Endothelial cell of umbilical vein (primary cell): Measurements from ENCODE around the gene UBA52. TPM values are rescaled to one million over a fixed set of nuclear protein-coding genes. Genes with fewer than 3 reads are reported as not detected.

ENCODE experiments used
- BruUV-seq: library from RNA; stranded (reverse); fragments of 400-500 nt; replicated peaks from 2 replicates; lab custom pipeline; 2021; lab: Mats Ljungman, UMichigan
- CTCF ChIA-PET: fragments of 300-600, 350-600 bp; sonication (Branson Sonifier 250); formaldehyde crosslinking; loops from one replicate; lab custom pipeline; 2021; ENCODE audit warnings: antibody characterized with exemption, inconsistent platforms; lab: Charles Lee
- POLR2A ChIA-PET: fragments of 300-600, 350-600 bp; sonication (Branson Sonifier 250); formaldehyde crosslinking; loops from one replicate; lab custom pipeline; 2021; ENCODE audit warnings: antibody characterized with exemption, inconsistent platforms; lab: Charles Lee
- DNase-seq: peaks from one replicate; pipeline ENCODE4 v3.0.0-alpha.2; 2011; ENCODE audit warnings: low read depth, low spot score
- FAIRE-seq: peaks from 2 replicates; lab custom pipeline; 2011; peaks lifted over from hg19 to GRCh38; lab: Jason Lieb, UNC
- H2AFZ ChIP-seq: 2 replicates; pipeline ENCODE4 v1.6.0; 2012; ENCODE audit warnings: low read depth, low read length, control low read depth, inconsistent platforms
- H3K27ac ChIP-seq: 2 replicates; pipeline ENCODE4 v1.5.1; 2011; ENCODE audit warnings: low read depth, mild to moderate bottlenecking, control low read depth, low read length, moderate library complexity; ENCODE audit not compliant: insufficient read depth
- H3K27me3 ChIP-seq, 2 experiments: 2 replicates each; pipeline versions ENCODE4 v1.6.0 to v1.6.1; 2011; ENCODE audit warnings: low read length in 2 of 2, mixed read lengths in 1 of 2; ENCODE audit not compliant: control insufficient read depth in 2 of 2, insufficient read depth in 2 of 2
- H3K36me3 ChIP-seq, 2 experiments: 2 replicates in 1 of 2; 3 replicates in 1 of 2; pipeline ENCODE4 v1.5.1; 2011; ENCODE audit warnings: low read length in 2 of 2, mild to moderate bottlenecking in 1 of 2, moderate library complexity in 1 of 2; ENCODE audit not compliant: control insufficient read depth in 2 of 2, insufficient read depth in 2 of 2; ENCODE audit errors: extremely low read depth in 1 of 2
- H3K4me1 ChIP-seq: 3 replicates; pipeline ENCODE4 v1.5.1; 2011; ENCODE audit warnings: mild to moderate bottlenecking, low read length; ENCODE audit not compliant: control insufficient read depth, insufficient read depth; ENCODE audit errors: extremely low read depth
- H3K4me2 ChIP-seq: 2 replicates; pipeline ENCODE4 v1.6.1; 2011; ENCODE audit warnings: low read length, control low read depth, mixed read lengths; ENCODE audit not compliant: insufficient read depth
- H3K4me3 ChIP-seq, 3 experiments: fragments of 200-600 bp in 1 of 3; sonication (generic), shearing (Covaris generic) in 1 of 3; replicated peaks in 1 of 3; 2 replicates each; pipeline ENCODE4 v1.5.1; 2011 to 2016; ENCODE audit warnings: control low read depth in 3 of 3, low read length in 3 of 3, mild to moderate bottlenecking in 2 of 3, inconsistent platforms in 1 of 3, low read depth in 1 of 3, moderate library complexity in 1 of 3; ENCODE audit not compliant: insufficient read depth in 1 of 3
- H3K79me2 ChIP-seq: 2 replicates; pipeline ENCODE4 v1.6.0; 2012; ENCODE audit warnings: low read length, inconsistent platforms; ENCODE audit not compliant: control insufficient read depth, insufficient read depth
- H3K9ac ChIP-seq: replicated peaks from 2 replicates; pipeline ENCODE3; 2011; ENCODE audit warnings: low read length, control low read depth; ENCODE audit not compliant: insufficient read depth; ENCODE audit errors: extremely low read depth
- H3K9me1 ChIP-seq: replicated peaks from 3 replicates; pipeline ENCODE4 v1.6.0; 2011; ENCODE audit warnings: mild to moderate bottlenecking, low read length; ENCODE audit not compliant: control insufficient read depth, insufficient read depth; ENCODE audit errors: extremely low read depth
- H3K9me3 ChIP-seq: replicated peaks from 2 replicates; pipeline ENCODE4 v1.5.1; 2012; ENCODE audit warnings: low read length, inconsistent platforms; ENCODE audit not compliant: control insufficient read depth, insufficient read depth
- H4K20me1 ChIP-seq: replicated peaks from 2 replicates; pipeline ENCODE3; 2011; ENCODE audit warnings: mild to moderate bottlenecking, low read length; ENCODE audit not compliant: control insufficient read depth, insufficient read depth; ENCODE audit errors: extremely low read depth
- EZH2 ChIP-seq: IDR thresholded peaks from 2 replicates; pipeline ENCODE4 v1.6.1; 2012; ENCODE audit warnings: borderline replicate concordance, low read depth, mild to moderate bottlenecking, moderate library complexity, low read length, inconsistent platforms; ENCODE audit not compliant: severe bottlenecking
- JUN ChIP-seq: IDR thresholded peaks from 2 replicates; pipeline ENCODE4 v1.6.1; 2011; ENCODE audit warnings: borderline replicate concordance, low read depth; ENCODE audit not compliant: insufficient read length, insufficient read depth
- MYC ChIP-seq: IDR thresholded peaks from one replicate; pipeline ENCODE4 v1.6.1; 2011; ENCODE audit warnings: mild to moderate bottlenecking, low read depth, low read length
- POLR2AphosphoS5 ChIP-seq: IDR thresholded peaks from 2 replicates; pipeline ENCODE4 v1.6.1; 2012; ENCODE audit warnings: low read depth, mild to moderate bottlenecking, control low read depth, low read length, moderate library complexity; ENCODE audit not compliant: insufficient read depth
- dilution Hi-C: fragments of 300-500 bp; cut with MboI; formaldehyde crosslinking; loops from one replicate; pipeline ENCODE4 v1.15.0; 2019; ENCODE audit warnings: low sequenced_read_pairs; ENCODE audit not compliant: extremely low pct_ligation_motif_present
- intact Hi-C: fragments of 100-400 bp; cut with micrococcal nuclease; formaldehyde crosslinking; loops from one replicate; pipeline ENCODE4 v1.10.0; 2022
- polyA plus RNA-seq, 4 experiments: library from polyadenylated mRNA; depleted of rRNA in 3 of 4; stranded (reverse) in 3 of 4; unstranded in 1 of 4; fragments of >200 nt; gene quantifications; 2 replicates each; pipeline versions ENCODE4 v1.2.1 to v1.2.3, GENCODE V29; 2011 to 2012; ENCODE audit warnings: missing spikeins in 1 of 4
- total RNA-seq: library from RNA; stranded (reverse); gene quantifications from 2 replicates; pipeline ENCODE4 v1.2.3, GENCODE V29; 2021
- TF ChIP-seq, protein P1 (sequence below), 2 donors: IDR thresholded peaks; 1 replicate in 1 of 2; 2 replicates in 1 of 2; pipeline ENCODE4 v1.5.1; 2011; ENCODE audit warnings: low read length in 2 of 2, mild to moderate bottlenecking in 2 of 2, moderate library complexity in 2 of 2, control low read depth in 1 of 2, inconsistent platforms in 1 of 2, low read depth in 1 of 2; ENCODE audit not compliant: insufficient read depth in 1 of 2; ENCODE audit errors: extremely low read depth in 1 of 2
- TF ChIP-seq, protein P2 (sequence below): IDR thresholded peaks from 2 replicates; pipeline ENCODE4 v1.6.1; 2011; ENCODE audit not compliant: insufficient read depth, insufficient read length

The UBA52 gene
- total and polyA plus RNA-seq, 2 donors (not counting 3 experiments of a cell fraction or from before 2014, with no cell fraction given), result 1,221 to 3,506 TPM

DNA sequence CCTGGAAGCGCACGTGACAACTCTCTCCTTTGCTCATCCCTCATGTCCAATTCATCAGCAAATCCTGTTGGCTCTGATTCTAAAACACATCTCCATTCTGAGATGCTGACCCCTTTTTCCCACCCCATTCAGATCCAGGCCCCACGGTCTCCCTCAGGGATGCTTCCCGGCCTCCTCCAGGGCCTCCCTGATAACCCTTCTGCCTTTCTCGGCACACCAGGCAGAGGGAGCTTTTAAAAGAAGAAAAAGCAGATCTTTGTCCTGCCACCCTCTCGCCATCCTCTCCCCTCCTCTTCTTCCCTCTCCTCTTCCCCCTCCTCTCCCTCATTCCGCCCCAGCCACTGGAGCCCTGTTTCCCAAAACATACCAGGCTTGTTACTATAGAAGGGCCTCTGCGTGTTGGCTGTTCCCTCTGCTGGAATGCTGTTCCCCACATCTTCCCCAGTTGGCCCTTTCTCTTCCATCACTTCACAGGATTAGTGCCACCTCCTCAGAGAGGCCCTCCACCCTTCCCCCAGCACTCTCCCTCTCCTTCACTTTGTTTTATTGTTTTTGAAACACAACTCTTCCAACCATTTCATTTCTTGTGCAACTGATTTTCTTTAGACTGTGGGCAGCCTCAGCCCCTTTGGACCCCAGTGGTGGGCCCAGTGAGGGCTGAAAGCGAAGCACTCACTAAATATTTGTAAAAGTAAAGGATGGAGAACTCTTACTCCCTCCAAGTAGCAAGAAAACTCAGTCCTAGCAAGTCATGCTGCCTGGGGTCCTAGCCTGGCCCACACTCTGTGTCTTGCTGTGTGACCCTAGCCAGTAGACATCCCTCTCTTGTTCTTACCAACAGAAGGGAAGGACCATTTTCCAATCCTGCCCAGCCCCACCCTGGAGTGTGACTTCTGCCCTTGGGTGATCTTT is 37.4 kb downstream of the UBA52 start:
- no peaks in the 10 kb centered on the region for H3K9me3 ChIP-seq
- TF ChIP-seq, protein P1, sequence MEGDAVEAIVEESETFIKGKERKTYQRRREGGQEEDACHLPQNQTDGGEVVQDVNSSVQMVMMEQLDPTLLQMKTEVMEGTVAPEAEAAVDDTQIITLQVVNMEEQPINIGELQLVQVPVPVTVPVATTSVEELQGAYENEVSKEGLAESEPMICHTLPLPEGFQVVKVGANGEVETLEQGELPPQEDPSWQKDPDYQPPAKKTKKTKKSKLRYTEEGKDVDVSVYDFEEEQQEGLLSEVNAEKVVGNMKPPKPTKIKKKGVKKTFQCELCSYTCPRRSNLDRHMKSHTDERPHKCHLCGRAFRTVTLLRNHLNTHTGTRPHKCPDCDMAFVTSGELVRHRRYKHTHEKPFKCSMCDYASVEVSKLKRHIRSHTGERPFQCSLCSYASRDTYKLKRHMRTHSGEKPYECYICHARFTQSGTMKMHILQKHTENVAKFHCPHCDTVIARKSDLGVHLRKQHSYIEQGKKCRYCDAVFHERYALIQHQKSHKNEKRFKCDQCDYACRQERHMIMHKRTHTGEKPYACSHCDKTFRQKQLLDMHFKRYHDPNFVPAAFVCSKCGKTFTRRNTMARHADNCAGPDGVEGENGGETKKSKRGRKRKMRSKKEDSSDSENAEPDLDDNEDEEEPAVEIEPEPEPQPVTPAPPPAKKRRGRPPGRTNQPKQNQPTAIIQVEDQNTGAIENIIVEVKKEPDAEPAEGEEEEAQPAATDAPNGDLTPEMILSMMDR (IDR thresholded peaks at IDR 0.05; ENCODE audit: extremely low read depth in 1 of 2, insufficient read depth in 1 of 2, low read depth in 1 of 2, low read length in 2 of 2), result no peak
- TF ChIP-seq JUN (no peak), MYC (no peak), POLR2AphosphoS5 (no peak), EZH2 (no peak)
- TF ChIP-seq, protein P2, sequence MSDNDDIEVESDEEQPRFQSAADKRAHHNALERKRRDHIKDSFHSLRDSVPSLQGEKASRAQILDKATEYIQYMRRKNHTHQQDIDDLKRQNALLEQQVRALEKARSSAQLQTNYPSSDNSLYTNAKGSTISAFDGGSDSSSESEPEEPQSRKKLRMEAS, result no peak
- no peak for DNase-seq
- no peak overlapping the region for H3K9ac ChIP-seq
- intact Hi-C loops, result no loop called here
- no peaks in the 10 kb centered on the region for H3K36me3 ChIP-seq
- no peaks in the 10 kb centered on the region for H3K79me2 ChIP-seq
- no peak overlapping the region for H3K4me3 ChIP-seq
- no peak for FAIRE-seq
- H3K4me2 ChIP-seq, result no peak overlapping the region
- no peak overlapping the region for H3K27ac ChIP-seq
- CTCF ChIA-PET, result no interaction called here
- dilution Hi-C loops, result no loop called here
- H3K4me1 ChIP-seq, result peaks cover 16% of the 10 kb centered on the region
- H4K20me1 ChIP-seq, result no peaks in the 10 kb centered on the region
- no TSS peak for BruUV-seq
- POLR2A ChIA-PET, result no interaction called here
- no peak overlapping the region for H2AFZ ChIP-seq
- H3K27me3 ChIP-seq, result peaks cover 77 to 87% of the 10 kb centered on the region in 2 experiments
- H3K9me1 ChIP-seq, result no peaks in the 10 kb centered on the region
